GM12865 (cell line): ENCODE data around the gene HPS1.

Experiments used
- DNase-seq: peaks from one replicate; pipeline ENCODE4 v3.0.0; 2010; ENCODE audit warnings: low read depth
- H3K4me3 ChIP-seq: 2 replicates; pipeline ENCODE4 v1.5.1; 2011; ENCODE audit warnings: mild to moderate bottlenecking, low read depth, low read length, control low read depth
- TF ChIP-seq, protein P1 (sequence below): IDR thresholded peaks from 2 replicates; pipeline ENCODE4 v1.5.1; 2011; ENCODE audit warnings: low read length, control low read depth, low read depth, inconsistent platforms; ENCODE audit not compliant: insufficient read depth; ENCODE audit errors: missing control alignments

The HPS1 gene

DNA sequence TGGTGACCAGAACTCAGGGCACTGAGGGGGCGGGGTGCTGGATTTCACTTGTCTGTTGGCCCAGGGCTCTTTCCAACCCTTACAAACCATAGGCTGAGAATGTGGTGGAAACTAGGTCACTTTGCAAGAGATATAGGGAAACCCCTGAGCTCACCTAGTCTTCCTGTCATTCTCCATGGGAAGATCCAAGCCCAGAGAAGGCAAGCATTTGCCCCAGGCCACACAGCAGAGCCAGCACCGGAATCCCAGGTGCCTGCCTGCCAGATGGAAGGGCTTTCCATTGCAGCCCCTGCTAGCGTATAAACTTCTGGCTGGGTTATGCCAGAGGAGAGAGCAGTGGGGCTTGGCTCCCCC is 32.2 kb downstream of the HPS1 start:
- TF ChIP-seq, protein P1, sequence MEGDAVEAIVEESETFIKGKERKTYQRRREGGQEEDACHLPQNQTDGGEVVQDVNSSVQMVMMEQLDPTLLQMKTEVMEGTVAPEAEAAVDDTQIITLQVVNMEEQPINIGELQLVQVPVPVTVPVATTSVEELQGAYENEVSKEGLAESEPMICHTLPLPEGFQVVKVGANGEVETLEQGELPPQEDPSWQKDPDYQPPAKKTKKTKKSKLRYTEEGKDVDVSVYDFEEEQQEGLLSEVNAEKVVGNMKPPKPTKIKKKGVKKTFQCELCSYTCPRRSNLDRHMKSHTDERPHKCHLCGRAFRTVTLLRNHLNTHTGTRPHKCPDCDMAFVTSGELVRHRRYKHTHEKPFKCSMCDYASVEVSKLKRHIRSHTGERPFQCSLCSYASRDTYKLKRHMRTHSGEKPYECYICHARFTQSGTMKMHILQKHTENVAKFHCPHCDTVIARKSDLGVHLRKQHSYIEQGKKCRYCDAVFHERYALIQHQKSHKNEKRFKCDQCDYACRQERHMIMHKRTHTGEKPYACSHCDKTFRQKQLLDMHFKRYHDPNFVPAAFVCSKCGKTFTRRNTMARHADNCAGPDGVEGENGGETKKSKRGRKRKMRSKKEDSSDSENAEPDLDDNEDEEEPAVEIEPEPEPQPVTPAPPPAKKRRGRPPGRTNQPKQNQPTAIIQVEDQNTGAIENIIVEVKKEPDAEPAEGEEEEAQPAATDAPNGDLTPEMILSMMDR, result no peak
- H3K4me3 ChIP-seq, result peak overlapping the region; percentile 5; the same call in 1 of the 2 replicates
- DNase-seq, result no peak

- no peak for DNase-seq
- TF ChIP-seq, protein P1, result no peak
- no peak overlapping the region for H3K4me3 ChIP-seq
These were observed 35.0 kb downstream of the HPS1 start for GRCh38 chr10:98411768-98412167.

- TF ChIP-seq, protein P1, result no peak
- H3K4me3 ChIP-seq, result no peak overlapping the region
- no peak for DNase-seq
These were observed 35.6 kb downstream of the HPS1 start for GRCh38 chr10:98411166-98411565.

- no peak for DNase-seq
- no peak overlapping the region for H3K4me3 ChIP-seq
- TF ChIP-seq, protein P1, result no peak
These were observed 36.0 kb downstream of the HPS1 start for GRCh38 chr10:98410759-98411158.

- TF ChIP-seq, protein P1, result no peak
- no peak for DNase-seq
- no peak overlapping the region for H3K4me3 ChIP-seq
These were observed 36.5 kb downstream of the HPS1 start for GRCh38 chr10:98410135-98410743.

DNA sequence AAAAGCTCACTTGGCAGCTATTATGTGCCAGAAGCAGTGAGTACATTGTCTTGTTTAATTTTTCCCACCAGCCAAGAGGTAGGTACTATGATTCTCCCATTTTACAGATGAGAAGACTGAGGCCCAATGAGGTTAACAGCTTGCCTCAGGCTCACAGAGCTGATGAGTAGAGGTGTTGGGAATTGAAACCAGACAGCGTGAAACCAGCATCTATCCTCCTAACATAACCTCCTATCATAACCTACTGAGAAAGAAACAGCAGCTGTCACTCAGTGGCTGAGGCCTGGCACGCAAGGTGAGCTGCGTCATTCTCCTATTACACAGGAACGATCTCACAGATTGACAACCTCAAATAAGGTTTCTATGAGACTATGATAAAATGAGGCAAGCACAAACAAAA is 37.9 kb downstream of the HPS1 start:
- peak; percentile 35 for DNase-seq

More for the DNA sequence above, 37.9 kb downstream of the HPS1 start:
- TF ChIP-seq, protein P1, result no peak
- no peak overlapping the region for H3K4me3 ChIP-seq
